HepG2 (cell line): ENCODE measurements around the gene MRPL2. TPM values are rescaled to one million over a fixed set of nuclear protein-coding genes. Genes with fewer than 3 reads are reported as not detected.

Experiments used
- CAMTA2 ChIP-seq: sonication (generic); formaldehyde crosslinking; IDR thresholded peaks from 2 replicates; pipeline ENCODE4 v1.4.0; 2020; ENCODE audit warnings: mild to moderate bottlenecking, missing genetic modification reagents, borderline replicate concordance
- CBX1 ChIP-seq: IDR thresholded peaks from one replicate; pipeline ENCODE4 v1.6.1; 2016; ENCODE audit warnings: antibody characterized with exemption, low read depth
- FIP1L1 ChIP-seq: fragments of 200-400 bp; formaldehyde crosslinking; IDR thresholded peaks from 2 replicates; pipeline ENCODE4 v1.6.1; 2018; ENCODE audit warnings: low read depth, mild to moderate bottlenecking, low read length, moderate library complexity, borderline replicate concordance; ENCODE audit not compliant: insufficient read depth
- GABPA ChIP-seq, 2 experiments: IDR thresholded peaks; 2 replicates each; pipeline ENCODE4 v1.6.1; 2011 to 2016; ENCODE audit warnings: low read depth in 2 of 2, low read length in 1 of 2, missing biosample characterization in 1 of 2, missing genetic modification characterization in 1 of 2
- GTF2F1 ChIP-seq: fragments of 150-350 bp; IDR thresholded peaks from 2 replicates; pipeline ENCODE4 v1.6.1; 2014; ENCODE audit warnings: low read length
- HDAC2 ChIP-seq: sonication (generic); formaldehyde crosslinking; IDR thresholded peaks from 2 replicates; pipeline ENCODE4 v1.4.0; 2020; ENCODE audit warnings: missing genetic modification reagents
- HOXA7 ChIP-seq: sonication (generic); formaldehyde crosslinking; IDR thresholded peaks from 2 replicates; pipeline ENCODE4 v1.8.1; 2022; ENCODE audit warnings: mild to moderate bottlenecking, missing genetic modification reagents, moderate library complexity
- JARID2 ChIP-seq: sonication (generic); formaldehyde crosslinking; IDR thresholded peaks from 2 replicates; pipeline ENCODE4 v1.8.1; 2023; ENCODE audit warnings: missing genetic modification reagents, inconsistent platforms; ENCODE audit not compliant: insufficient replicate concordance
- MEIS1 ChIP-seq: sonication (generic); formaldehyde crosslinking; IDR thresholded peaks from 2 replicates; pipeline ENCODE4 v1.9.0; 2021; ENCODE audit warnings: mild to moderate bottlenecking, missing genetic modification reagents, moderate library complexity, borderline replicate concordance
- PAWR ChIP-seq: sonication (generic); formaldehyde crosslinking; IDR thresholded peaks from 2 replicates; pipeline ENCODE4 v1.4.0; 2020; ENCODE audit warnings: missing genetic modification reagents, mild to moderate bottlenecking, borderline replicate concordance
- PHF20 ChIP-seq: sonication (generic); formaldehyde crosslinking; IDR thresholded peaks from 2 replicates; pipeline ENCODE4 v1.5.0; 2020; ENCODE audit warnings: mild to moderate bottlenecking, missing genetic modification reagents
- SP1 ChIP-seq, 2 experiments: fragments of 450-650 bp in 1 of 2; sonication (generic) in 1 of 2; formaldehyde crosslinking in 1 of 2; IDR thresholded peaks; 2 replicates each; pipeline versions ENCODE4 v1.4.0 to v1.6.1; 2016 to 2020; ENCODE audit warnings: missing genetic modification reagents in 1 of 2
- SP140L ChIP-seq: sonication (generic); formaldehyde crosslinking; IDR thresholded peaks from 2 replicates; pipeline ENCODE4 v1.4.0; 2020; ENCODE audit warnings: missing genetic modification reagents, borderline replicate concordance
- TOPORS ChIP-seq: sonication (generic); formaldehyde crosslinking; IDR thresholded peaks from 2 replicates; pipeline ENCODE4 v1.8.0; 2023; ENCODE audit warnings: mild to moderate bottlenecking, missing genetic modification reagents
- ZBTB42 ChIP-seq: sonication (generic); formaldehyde crosslinking; IDR thresholded peaks from 2 replicates; pipeline ENCODE4 v1.5.0; 2020; ENCODE audit warnings: mild to moderate bottlenecking, missing genetic modification reagents
- ZFP36L1 ChIP-seq: sonication (generic); formaldehyde crosslinking; IDR thresholded peaks from 2 replicates; pipeline ENCODE4 v1.8.0; 2022; ENCODE audit warnings: mild to moderate bottlenecking, missing genetic modification reagents, moderate library complexity
- ZNF138 ChIP-seq: sonication (generic); formaldehyde crosslinking; IDR thresholded peaks from 2 replicates; pipeline ENCODE4 v1.5.0; 2020; ENCODE audit warnings: mild to moderate bottlenecking, low read depth, missing genetic modification reagents
- ZNF460 ChIP-seq: sonication (generic); formaldehyde crosslinking; IDR thresholded peaks from 2 replicates; pipeline ENCODE4 v1.5.1; 2020; ENCODE audit warnings: missing genetic modification reagents, mild to moderate bottlenecking, borderline replicate concordance
- ZNF558 ChIP-seq: sonication (generic); formaldehyde crosslinking; IDR thresholded peaks from 2 replicates; pipeline ENCODE4 v1.9.0; 2022; ENCODE audit warnings: mild to moderate bottlenecking, missing genetic modification reagents, borderline replicate concordance
- ZNF569 ChIP-seq: sonication (generic); formaldehyde crosslinking; IDR thresholded peaks from 2 replicates; pipeline ENCODE4 v1.5.0; 2020; ENCODE audit warnings: mild to moderate bottlenecking, missing genetic modification reagents, moderate library complexity, borderline replicate concordance
- ZNF605 ChIP-seq: sonication (generic); formaldehyde crosslinking; IDR thresholded peaks from 2 replicates; pipeline ENCODE4 v1.8.0; 2022; ENCODE audit warnings: mild to moderate bottlenecking, missing genetic modification reagents
- ZNF724P ChIP-seq: sonication (generic); formaldehyde crosslinking; IDR thresholded peaks from 2 replicates; pipeline ENCODE4 v1.8.0; 2022; ENCODE audit warnings: missing genetic modification reagents, borderline replicate concordance
- ZNF790 ChIP-seq: sonication (generic); formaldehyde crosslinking; IDR thresholded peaks from 2 replicates; pipeline ENCODE4 v1.8.0; 2022; ENCODE audit warnings: missing genetic modification reagents, mild to moderate bottlenecking, borderline replicate concordance
- ZNF883 ChIP-seq: sonication (generic); formaldehyde crosslinking; IDR thresholded peaks from 2 replicates; pipeline ENCODE4 v1.5.1; 2020; ENCODE audit warnings: mild to moderate bottlenecking, missing genetic modification reagents; ENCODE audit errors: not compliant biosample characterization
- ZSCAN30 ChIP-seq: sonication (generic); formaldehyde crosslinking; IDR thresholded peaks from 2 replicates; pipeline ENCODE4 v1.5.0; 2020; ENCODE audit warnings: mild to moderate bottlenecking, missing genetic modification reagents
- polyA plus RNA-seq, 8 experiments: library from polyadenylated mRNA; depleted of rRNA in 3 of 8; stranded (reverse) in 7 of 8; unstranded in 1 of 8; fragments of >200 nt; fragmentation: Illumina TruSeq in 4 of 8; extraction: Trizol in 4 of 8; gene quantifications; 2 replicates each; pipeline versions ENCODE4 v1.2.1 to v1.2.3, GENCODE V29; 2011 to 2016; ENCODE audit warnings: low read depth in 4 of 8, missing spikeins in 1 of 8, mixed read lengths in 1 of 8; ENCODE audit not compliant: insufficient read depth in 1 of 8
- total RNA-seq, 5 experiments: library from RNA; depleted of rRNA; stranded (reverse); fragments of >200 nt; fragmentation: Illumina TruSeq; extraction: Trizol; gene quantifications; 2 replicates each; pipeline ENCODE4 v1.2.3, GENCODE V29; 2016; ENCODE audit warnings: low read depth in 1 of 5
- TF ChIP-seq, protein P1 (sequence below): sonication (generic); formaldehyde crosslinking; IDR thresholded peaks from 2 replicates; pipeline ENCODE4 v1.4.0; 2020; ENCODE audit warnings: missing genetic modification reagents
- TF ChIP-seq, protein P2 (sequence below): sonication (generic); formaldehyde crosslinking; IDR thresholded peaks from 2 replicates; pipeline ENCODE4 v1.5.1; 2020; ENCODE audit warnings: missing genetic modification reagents, mild to moderate bottlenecking, borderline replicate concordance

Gene MRPL2
- total and polyA plus RNA-seq, 2 of the 13 experiments (the other 11 are each of a cell fraction or from before 2014, with no cell fraction given) = 56.8 to 65.6 TPM

DNA sequence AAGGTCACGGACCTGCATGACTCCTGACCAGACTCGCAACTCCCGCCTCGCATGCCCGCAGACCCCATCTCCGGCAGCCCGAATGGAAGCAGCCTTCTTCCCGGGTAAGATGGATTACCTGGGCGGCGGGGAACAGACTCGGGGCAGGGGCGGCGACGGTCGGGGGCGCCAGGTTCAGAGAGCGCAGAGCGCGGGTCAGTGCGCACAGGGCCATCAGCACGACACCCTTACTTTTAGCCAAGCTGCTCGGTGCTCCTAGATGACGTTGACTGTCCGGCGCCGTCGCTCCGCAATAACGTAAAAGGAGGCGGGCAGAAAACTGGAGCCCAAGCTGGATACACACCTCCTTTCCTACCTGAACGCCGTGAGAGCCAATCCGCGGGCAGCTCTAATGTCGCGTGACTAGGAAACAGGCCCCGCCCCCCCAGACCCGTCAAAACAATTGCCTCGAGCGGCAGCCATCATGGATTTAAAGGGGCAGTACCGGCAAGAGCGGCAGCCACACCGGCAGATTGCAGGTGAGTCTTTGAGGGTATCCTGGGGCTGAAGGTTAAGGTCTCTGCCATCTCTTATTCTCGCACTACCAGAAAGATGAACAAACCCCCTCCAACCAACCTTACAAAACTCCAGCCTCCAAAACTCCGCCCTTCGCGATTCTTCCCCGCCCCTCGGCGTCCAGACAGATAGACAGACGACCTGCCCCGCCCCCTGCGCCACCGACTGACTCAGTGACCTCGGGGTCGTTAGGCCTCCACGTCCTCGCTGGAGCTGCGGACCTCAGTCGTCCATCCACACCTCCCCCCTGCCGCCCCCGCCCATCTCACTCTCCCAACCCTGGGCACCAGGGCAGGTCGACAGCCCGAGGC, at the start of gene MRPL2, which contains the start of gene KLC4 (continued):
- TF ChIP-seq, protein P1, sequence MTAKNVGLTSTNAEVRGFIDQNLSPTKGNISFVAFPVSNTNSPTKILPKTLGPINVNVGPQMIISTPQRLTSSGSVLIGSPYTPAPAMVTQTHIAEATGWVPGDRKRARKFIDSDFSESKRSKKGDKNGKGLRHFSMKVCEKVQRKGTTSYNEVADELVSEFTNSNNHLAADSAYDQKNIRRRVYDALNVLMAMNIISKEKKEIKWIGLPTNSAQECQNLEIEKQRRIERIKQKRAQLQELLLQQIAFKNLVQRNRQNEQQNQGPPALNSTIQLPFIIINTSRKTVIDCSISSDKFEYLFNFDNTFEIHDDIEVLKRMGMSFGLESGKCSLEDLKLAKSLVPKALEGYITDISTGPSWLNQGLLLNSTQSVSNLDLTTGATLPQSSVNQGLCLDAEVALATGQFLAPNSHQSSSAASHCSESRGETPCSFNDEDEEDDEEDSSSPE (CRISPR knock-in tag) = peak; percentile 56; the same call in 1 of the 2 replicates
- TF ChIP-seq CBX1 = no peak
- TF ChIP-seq MEIS1 (CRISPR knock-in tag) = no peak; the same call in none of the 2 replicates
- TF ChIP-seq ZNF724P (CRISPR knock-in tag) = no peak
- TF ChIP-seq ZNF605 = no peak
- no peak for TF ChIP-seq PAWR (CRISPR knock-in tag)
- TF ChIP-seq ZFP36L1 = peak; percentile 40; the same call in 1 of the 2 replicates
- TF ChIP-seq HDAC2 (CRISPR knock-in tag) = peak; percentile 85
- no peak for TF ChIP-seq HOXA7 (CRISPR knock-in tag)
- TF ChIP-seq GABPA (IDR thresholded peaks at IDR 0.05; ENCODE audit: low read depth, low read length) = no peak
- TF ChIP-seq GABPA (CRISPR knock-in tag; IDR thresholded peaks at IDR 0.05; ENCODE audit: low read depth) = peak; percentile 81
- TF ChIP-seq ZNF460 (CRISPR knock-in tag) = no peak
- TF ChIP-seq PHF20 (CRISPR knock-in tag) = peak; percentile 98
- no peak for TF ChIP-seq ZNF883 (CRISPR knock-in tag)
- TF ChIP-seq CAMTA2 (CRISPR knock-in tag) = no peak
- no peak for TF ChIP-seq FIP1L1
- TF ChIP-seq SP140L = no peak
- no peak for TF ChIP-seq ZNF569
- no peak for TF ChIP-seq JARID2 (CRISPR knock-in tag)
- TF ChIP-seq GTF2F1 = no peak
- TF ChIP-seq ZNF138 (CRISPR knock-in tag) = no peak
- TF ChIP-seq ZBTB42 (CRISPR knock-in tag) = peak; percentile 49; the same call in 1 of the 2 replicates
- TF ChIP-seq TOPORS = no peak
- TF ChIP-seq, protein P2, sequence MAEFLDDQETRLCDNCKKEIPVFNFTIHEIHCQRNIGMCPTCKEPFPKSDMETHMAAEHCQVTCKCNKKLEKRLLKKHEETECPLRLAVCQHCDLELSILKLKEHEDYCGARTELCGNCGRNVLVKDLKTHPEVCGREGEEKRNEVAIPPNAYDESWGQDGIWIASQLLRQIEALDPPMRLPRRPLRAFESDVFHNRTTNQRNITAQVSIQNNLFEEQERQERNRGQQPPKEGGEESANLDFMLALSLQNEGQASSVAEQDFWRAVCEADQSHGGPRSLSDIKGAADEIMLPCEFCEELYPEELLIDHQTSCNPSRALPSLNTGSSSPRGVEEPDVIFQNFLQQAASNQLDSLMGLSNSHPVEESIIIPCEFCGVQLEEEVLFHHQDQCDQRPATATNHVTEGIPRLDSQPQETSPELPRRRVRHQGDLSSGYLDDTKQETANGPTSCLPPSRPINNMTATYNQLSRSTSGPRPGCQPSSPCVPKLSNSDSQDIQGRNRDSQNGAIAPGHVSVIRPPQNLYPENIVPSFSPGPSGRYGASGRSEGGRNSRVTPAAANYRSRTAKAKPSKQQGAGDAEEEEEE (CRISPR knock-in tag) = peak; percentile 52; the same call in 1 of the 2 replicates
- no peak for TF ChIP-seq ZNF558 (CRISPR knock-in tag)
- no peak for TF ChIP-seq SP1 (IDR thresholded peaks at IDR 0.05)
- peak; percentile 96 for TF ChIP-seq SP1 (CRISPR knock-in tag; IDR thresholded peaks at IDR 0.05)
- 0 out of 2 replicates have a peak, but pooled peaks have one; percentile 4 for TF ChIP-seq ZNF790 (CRISPR knock-in tag)
- no peak for TF ChIP-seq ZSCAN30 (CRISPR knock-in tag)
